Astrocyte (in vitro differentiated cells and primary cell): ENCODE results near the gene EFTUD2.

Experiments used
- EZH2 ChIP-seq: IDR thresholded peaks from 2 replicates; pipeline ENCODE4 v1.6.1; 2012; ENCODE audit warnings: mild to moderate bottlenecking, low read length, inconsistent platforms; ENCODE audit not compliant: insufficient read depth
- TF ChIP-seq, protein P1 (sequence below): IDR thresholded peaks from 2 replicates; pipeline ENCODE4 v1.5.1; 2011; ENCODE audit warnings: low read depth, mild to moderate bottlenecking, inconsistent platforms, low read length, moderate library complexity; ENCODE audit not compliant: insufficient read depth

DNA sequence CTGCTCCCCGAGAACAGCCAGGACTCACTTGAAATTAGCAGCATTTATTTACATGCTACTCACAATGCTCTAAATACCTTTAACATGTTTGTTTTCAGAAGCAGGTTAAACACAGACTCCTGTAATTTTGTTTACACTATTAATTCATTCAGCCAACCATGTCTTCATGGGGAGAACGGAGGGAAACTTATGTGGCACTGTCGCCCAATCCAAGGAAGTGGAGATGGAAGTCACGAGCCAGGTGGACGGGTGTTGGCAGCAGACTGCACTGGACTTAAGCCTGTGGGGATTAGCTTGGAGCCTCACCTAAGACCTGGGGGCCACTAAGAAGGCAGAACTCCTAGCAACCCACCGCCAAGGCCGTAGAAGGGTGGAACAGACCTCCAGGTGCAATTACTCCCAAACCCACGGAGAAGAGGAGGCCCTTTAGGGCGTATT lies 24.9 kb upstream of the EFTUD2 start:
- TF ChIP-seq, protein P1, sequence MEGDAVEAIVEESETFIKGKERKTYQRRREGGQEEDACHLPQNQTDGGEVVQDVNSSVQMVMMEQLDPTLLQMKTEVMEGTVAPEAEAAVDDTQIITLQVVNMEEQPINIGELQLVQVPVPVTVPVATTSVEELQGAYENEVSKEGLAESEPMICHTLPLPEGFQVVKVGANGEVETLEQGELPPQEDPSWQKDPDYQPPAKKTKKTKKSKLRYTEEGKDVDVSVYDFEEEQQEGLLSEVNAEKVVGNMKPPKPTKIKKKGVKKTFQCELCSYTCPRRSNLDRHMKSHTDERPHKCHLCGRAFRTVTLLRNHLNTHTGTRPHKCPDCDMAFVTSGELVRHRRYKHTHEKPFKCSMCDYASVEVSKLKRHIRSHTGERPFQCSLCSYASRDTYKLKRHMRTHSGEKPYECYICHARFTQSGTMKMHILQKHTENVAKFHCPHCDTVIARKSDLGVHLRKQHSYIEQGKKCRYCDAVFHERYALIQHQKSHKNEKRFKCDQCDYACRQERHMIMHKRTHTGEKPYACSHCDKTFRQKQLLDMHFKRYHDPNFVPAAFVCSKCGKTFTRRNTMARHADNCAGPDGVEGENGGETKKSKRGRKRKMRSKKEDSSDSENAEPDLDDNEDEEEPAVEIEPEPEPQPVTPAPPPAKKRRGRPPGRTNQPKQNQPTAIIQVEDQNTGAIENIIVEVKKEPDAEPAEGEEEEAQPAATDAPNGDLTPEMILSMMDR = no peak
- TF ChIP-seq EZH2 = no peak
